ENCODE measurements around the gene OMA1.

DNA sequence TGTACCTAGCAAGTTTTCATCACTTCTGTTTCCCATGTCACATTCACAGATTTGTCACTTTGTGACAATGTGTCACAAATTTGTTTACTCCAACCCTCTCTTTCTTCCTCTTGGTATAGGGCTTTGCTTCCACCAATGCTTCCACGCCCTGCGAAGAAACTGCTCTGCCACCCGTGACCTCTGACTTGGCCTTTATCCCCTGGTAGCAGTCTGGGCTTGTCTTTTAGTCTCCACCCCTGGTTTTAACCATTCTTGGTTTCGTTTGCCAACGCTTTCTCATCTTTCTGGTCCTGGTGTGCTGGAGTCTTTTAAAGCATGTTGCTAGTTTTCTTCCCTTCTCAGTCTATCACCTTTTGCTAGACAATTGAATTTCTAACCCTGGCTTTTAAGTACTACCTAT lies 22.4 kb upstream of the OMA1 start:
- no peak for TF ChIP-seq EZH2 (IDR thresholded peaks at IDR 0.05; ENCODE audit: borderline replicate concordance, low read length)
- TF ChIP-seq, protein P1, sequence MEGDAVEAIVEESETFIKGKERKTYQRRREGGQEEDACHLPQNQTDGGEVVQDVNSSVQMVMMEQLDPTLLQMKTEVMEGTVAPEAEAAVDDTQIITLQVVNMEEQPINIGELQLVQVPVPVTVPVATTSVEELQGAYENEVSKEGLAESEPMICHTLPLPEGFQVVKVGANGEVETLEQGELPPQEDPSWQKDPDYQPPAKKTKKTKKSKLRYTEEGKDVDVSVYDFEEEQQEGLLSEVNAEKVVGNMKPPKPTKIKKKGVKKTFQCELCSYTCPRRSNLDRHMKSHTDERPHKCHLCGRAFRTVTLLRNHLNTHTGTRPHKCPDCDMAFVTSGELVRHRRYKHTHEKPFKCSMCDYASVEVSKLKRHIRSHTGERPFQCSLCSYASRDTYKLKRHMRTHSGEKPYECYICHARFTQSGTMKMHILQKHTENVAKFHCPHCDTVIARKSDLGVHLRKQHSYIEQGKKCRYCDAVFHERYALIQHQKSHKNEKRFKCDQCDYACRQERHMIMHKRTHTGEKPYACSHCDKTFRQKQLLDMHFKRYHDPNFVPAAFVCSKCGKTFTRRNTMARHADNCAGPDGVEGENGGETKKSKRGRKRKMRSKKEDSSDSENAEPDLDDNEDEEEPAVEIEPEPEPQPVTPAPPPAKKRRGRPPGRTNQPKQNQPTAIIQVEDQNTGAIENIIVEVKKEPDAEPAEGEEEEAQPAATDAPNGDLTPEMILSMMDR (IDR thresholded peaks at IDR 0.05; ENCODE audit: low read length) = no peak
